Stomach (tissue), 4 donors: Measurements from ENCODE around the gene HOXC12.

ENCODE experiments used
- CTCF ChIP-seq, 7 experiments: fragments of 450-650 bp in 4 of 7; fragments of 200-600 bp in 3 of 7; sonication (generic) in 3 of 7; IDR thresholded peaks; one replicate each; pipeline ENCODE4 v1.5.1; 2016 to 2019; ENCODE audit warnings: antibody characterized with exemption in 7 of 7, control low read depth in 2 of 7, mild to moderate bottlenecking in 1 of 7
- POLR2A ChIP-seq, 4 donors: fragments of 450-650 bp; IDR thresholded peaks; one replicate each; pipeline ENCODE4 v1.6.1; 2016; ENCODE audit warnings: antibody characterized with exemption in 4 of 4, control low read depth in 2 of 4, mild to moderate bottlenecking in 1 of 4, moderate library complexity in 1 of 4
- POLR2AphosphoS5 ChIP-seq, 3 donors: sonication (generic); formaldehyde crosslinking; IDR thresholded peaks; one replicate each; pipeline ENCODE4 v1.6.1; 2016; ENCODE audit warnings: antibody characterized with exemption in 3 of 3

GRCh38 chr12:54001283-54002187 is 46.8 kb downstream of the HOXC12 start:
- TF ChIP-seq POLR2AphosphoS5 (IDR thresholded peaks at IDR 0.05) (no peak), CTCF (IDR thresholded peaks at IDR 0.05) (no peak), POLR2A (IDR thresholded peaks at IDR 0.05) (no peak)
